Activated CD8-positive, alpha-beta memory T cell treated with anti-CD3 and anti-CD28 coated beads, Interleukin-2, amount 10 ng/mL, durations not matched to agents 7 days and 5 days (primary cell): ENCODE measurements around the gene PAX2. TPM values are rescaled to one million over a fixed set of nuclear protein-coding genes. Genes with fewer than 3 reads are reported as not detected.
"Not testable (repeated sequence)": the region's sequence is repeated elsewhere in the genome, so short reads cannot be mapped to it uniquely, and the experiment has no call there.

Source experiments
- ATAC-seq: fragments of 150-1000 bp; cut with Tn5 transposase; one replicate; pipeline ENCODE4 v1.10.0; 2021; ENCODE audit warnings: moderate library complexity
- CTCF ChIA-PET: fragments of 350-600 bp; sonication (Branson Sonifier 250); formaldehyde crosslinking; loops from one replicate; lab custom pipeline; 2021; ENCODE audit warnings: antibody characterized with exemption; lab: Charles Lee
- DNase-seq: peaks from one replicate; pipeline ENCODE4 v3.0.0-alpha.2; 2020
- H3K27ac Mint-ChIP-seq: one replicate; pipeline ENCODE4 v1.8.0; 2021; ENCODE audit warnings: mild to moderate bottlenecking, mixed read lengths
- H3K27me3 Mint-ChIP-seq: one replicate; pipeline ENCODE4 v1.8.0; 2021; ENCODE audit warnings: mixed read lengths
- H3K36me3 Mint-ChIP-seq: one replicate; pipeline ENCODE4 v1.8.0; 2021; ENCODE audit warnings: mild to moderate bottlenecking, mixed read lengths
- H3K4me1 Mint-ChIP-seq: one replicate; pipeline ENCODE4 v1.8.0; 2021; ENCODE audit warnings: mixed read lengths
- H3K4me3 Mint-ChIP-seq: one replicate; pipeline ENCODE4 v1.8.0; 2021; ENCODE audit warnings: mild to moderate bottlenecking, moderate library complexity, mixed read lengths
- H3K9me3 Mint-ChIP-seq: one replicate; pipeline ENCODE4 v1.8.0; 2022; ENCODE audit warnings: low read depth, mixed read lengths
- total RNA-seq, 2 experiments: library from RNA; stranded (reverse); gene quantifications; one replicate each; pipeline ENCODE4 v1.2.3, GENCODE V29; 2021

PAX2 gene
- total RNA-seq, result not detected

GRCh38 chr10:100744987-100745881 lies at the start of gene PAX2:
TSS of gene PAX2 (plus strand) at chr10:100745582. CDS start at chr10:100746261, 679 bp downstream.
- CTCF ChIA-PET, result interaction anchor here (0.6 to 5.5 kb wide), 10 partner anchors 10 to 393 kb away, joined by 3 to 50 read pairs (median 6); no protein-coding TSS in a partner anchor
- Mint-ChIP-seq H3K27me3 (peaks cover 88% of the 10 kb centered on the region), H3K4me3 (peak within 1 kb of the TSS; percentile 9), H3K36me3 (peaks cover 2% of the 10 kb centered on the region), H3K27ac (peak within 1 kb of the TSS; percentile 35), H3K4me1 (peaks cover 24% of the 10 kb centered on the region), H3K9me3 (no peaks in the 10 kb centered on the region)
- ATAC-seq (no peak), DNase-seq (no peak)

GRCh38 chr10:100696477-100696901 lies 48.9 kb upstream of the PAX2 start:
- ATAC-seq (peak; percentile 30), DNase-seq (no peak)
- peaks cover 10% of the 10 kb centered on the region for H3K4me1 Mint-ChIP-seq
- no peaks in the 10 kb centered on the region for H3K36me3 Mint-ChIP-seq
- H3K4me3 Mint-ChIP-seq, result no peak overlapping the region
- CTCF ChIA-PET, result no interaction called here
- no peaks in the 10 kb centered on the region for H3K9me3 Mint-ChIP-seq
- peaks cover 17% of the 10 kb centered on the region for H3K27me3 Mint-ChIP-seq
- H3K27ac Mint-ChIP-seq, result no peak overlapping the region

GRCh38 chr10:100697070-100697469 lies 48.3 kb upstream of the PAX2 start:
- no peak for ATAC-seq
- no peaks in the 10 kb centered on the region for H3K36me3 Mint-ChIP-seq
- no peak overlapping the region for H3K4me3 Mint-ChIP-seq
- H3K27ac Mint-ChIP-seq, result no peak overlapping the region
- CTCF ChIA-PET, result no interaction called here
- peaks cover 16% of the 10 kb centered on the region for H3K27me3 Mint-ChIP-seq
- DNase-seq, result no peak
- peaks cover 10% of the 10 kb centered on the region for H3K4me1 Mint-ChIP-seq
- H3K9me3 Mint-ChIP-seq, result no peaks in the 10 kb centered on the region

- peaks cover 13% of the 10 kb centered on the region for H3K27me3 Mint-ChIP-seq
- H3K9me3 Mint-ChIP-seq, result no peaks in the 10 kb centered on the region
- DNase-seq (no peak), ATAC-seq (no peak)
- H3K4me3 Mint-ChIP-seq, result no peak overlapping the region
- no peak overlapping the region for H3K27ac Mint-ChIP-seq
- no peaks in the 10 kb centered on the region for H3K36me3 Mint-ChIP-seq
- CTCF ChIA-PET, result no interaction called here
- H3K4me1 Mint-ChIP-seq, result peaks cover 10% of the 10 kb centered on the region
Observed at GRCh38 chr10:100697631-100698030, 47.8 kb upstream of the PAX2 start.

- CTCF ChIA-PET, H3K27ac Mint-ChIP-seq, H3K9me3 Mint-ChIP-seq, ATAC-seq, H3K36me3 Mint-ChIP-seq, DNase-seq, H3K4me1 Mint-ChIP-seq, H3K4me3 Mint-ChIP-seq: not testable (repeated sequence)
- H3K27me3 Mint-ChIP-seq, result peaks cover 21% of the 10 kb centered on the region
Observed at GRCh38 chr10:100701704-100702103, 43.7 kb upstream of the PAX2 start.

GRCh38 chr10:100705139-100705538 lies 40.2 kb upstream of the PAX2 start:
- H3K36me3 Mint-ChIP-seq, result no peaks in the 10 kb centered on the region
- no peak for DNase-seq
- H3K27ac Mint-ChIP-seq, result no peak overlapping the region
- no peak for ATAC-seq
- H3K9me3 Mint-ChIP-seq, result no peaks in the 10 kb centered on the region
- H3K4me3 Mint-ChIP-seq, result no peak overlapping the region
- H3K27me3 Mint-ChIP-seq, result peaks cover 43% of the 10 kb centered on the region
- CTCF ChIA-PET, result no interaction called here
- no peaks in the 10 kb centered on the region for H3K4me1 Mint-ChIP-seq

- ATAC-seq (no peak), DNase-seq (no peak)
- Mint-ChIP-seq H3K36me3 (no peaks in the 10 kb centered on the region), H3K27me3 (peaks cover 63% of the 10 kb centered on the region), H3K9me3 (no peaks in the 10 kb centered on the region), H3K4me1 (no peaks in the 10 kb centered on the region), H3K27ac (no peak overlapping the region), H3K4me3 (no peak overlapping the region)
- CTCF ChIA-PET, result no interaction called here
Observed at GRCh38 chr10:100707261-100707848, 38.0 kb upstream of the PAX2 start.

- CTCF ChIA-PET, result no interaction called here
- no peak overlapping the region for H3K27ac Mint-ChIP-seq
Observed at GRCh38 chr10:100709146-100710082, 36.0 kb upstream of the PAX2 start.

GRCh38 chr10:100710151-100710871 lies 35.1 kb upstream of the PAX2 start:
- CTCF ChIA-PET, result interaction anchor here (1.8 kb wide), 1 partner anchor 148 kb away, joined by 5 read pairs; no protein-coding TSS in a partner anchor
- no peak for DNase-seq
- Mint-ChIP-seq H3K36me3 (peaks cover 2% of the 10 kb centered on the region), H3K27me3 (peaks cover 81% of the 10 kb centered on the region), H3K4me3 (no peak overlapping the region), H3K9me3 (no peaks in the 10 kb centered on the region), H3K27ac (no peak overlapping the region), H3K4me1 (peaks cover 2% of the 10 kb centered on the region)
- no peak for ATAC-seq

More at GRCh38 chr10:100709146-100710082, 36.0 kb upstream of the PAX2 start:
- Mint-ChIP-seq H3K36me3 (no peaks in the 10 kb centered on the region), H3K4me1 (no peaks in the 10 kb centered on the region), H3K9me3 (no peaks in the 10 kb centered on the region), H3K4me3 (no peak overlapping the region), H3K27me3 (peaks cover 72% of the 10 kb centered on the region)
- DNase-seq (no peak), ATAC-seq (no peak)

- Mint-ChIP-seq H3K27ac (no peak overlapping the region), H3K36me3 (peaks cover 2% of the 10 kb centered on the region), H3K4me3 (no peak overlapping the region), H3K27me3 (peaks cover 84% of the 10 kb centered on the region), H3K4me1 (peaks cover 3% of the 10 kb centered on the region), H3K9me3 (no peaks in the 10 kb centered on the region)
- DNase-seq, result no peak
- no peak for ATAC-seq
- CTCF ChIA-PET, result no interaction called here
Observed at GRCh38 chr10:100713049-100713858, 32.1 kb upstream of the PAX2 start.

GRCh38 chr10:100713859-100714565 lies 31.4 kb upstream of the PAX2 start:
- H3K27me3 Mint-ChIP-seq, result peaks cover 86% of the 10 kb centered on the region
- H3K4me1 Mint-ChIP-seq, result peaks cover 3% of the 10 kb centered on the region
- no peak for DNase-seq
- H3K9me3 Mint-ChIP-seq, result no peaks in the 10 kb centered on the region
- CTCF ChIA-PET, result no interaction called here
- peaks cover 2% of the 10 kb centered on the region for H3K36me3 Mint-ChIP-seq
- no peak overlapping the region for H3K4me3 Mint-ChIP-seq
- no peak overlapping the region for H3K27ac Mint-ChIP-seq
- ATAC-seq, result no peak
